Gastroesophageal sphincter (tissue), 3 donors: ENCODE measurements around the gene CLDN14.

ENCODE experiments used
- EP300 ChIP-seq: sonication (generic); formaldehyde crosslinking; IDR thresholded peaks from one replicate; pipeline ENCODE4 v1.6.1; 2017; ENCODE audit warnings: antibody characterized with exemption, mild to moderate bottlenecking
- POLR2A ChIP-seq, 2 donors: fragments of 450-650 bp; IDR thresholded peaks; one replicate each; pipeline ENCODE4 v1.6.1; 2017; ENCODE audit warnings: antibody characterized with exemption in 2 of 2, mild to moderate bottlenecking in 2 of 2, moderate library complexity in 1 of 2
- POLR2AphosphoS5 ChIP-seq: sonication (generic); formaldehyde crosslinking; IDR thresholded peaks from one replicate; pipeline ENCODE4 v1.6.1; 2017; ENCODE audit warnings: antibody characterized with exemption
- TF ChIP-seq, protein P1 (sequence below), 4 experiments: fragments of 200-600 bp in 2 of 4; fragments of 450-650 bp in 2 of 4; sonication (generic) in 1 of 4; IDR thresholded peaks; one replicate each; pipeline ENCODE4 v1.5.1; 2017 to 2019; ENCODE audit warnings: antibody characterized with exemption in 4 of 4, mild to moderate bottlenecking in 2 of 4, moderate library complexity in 2 of 4

DNA sequence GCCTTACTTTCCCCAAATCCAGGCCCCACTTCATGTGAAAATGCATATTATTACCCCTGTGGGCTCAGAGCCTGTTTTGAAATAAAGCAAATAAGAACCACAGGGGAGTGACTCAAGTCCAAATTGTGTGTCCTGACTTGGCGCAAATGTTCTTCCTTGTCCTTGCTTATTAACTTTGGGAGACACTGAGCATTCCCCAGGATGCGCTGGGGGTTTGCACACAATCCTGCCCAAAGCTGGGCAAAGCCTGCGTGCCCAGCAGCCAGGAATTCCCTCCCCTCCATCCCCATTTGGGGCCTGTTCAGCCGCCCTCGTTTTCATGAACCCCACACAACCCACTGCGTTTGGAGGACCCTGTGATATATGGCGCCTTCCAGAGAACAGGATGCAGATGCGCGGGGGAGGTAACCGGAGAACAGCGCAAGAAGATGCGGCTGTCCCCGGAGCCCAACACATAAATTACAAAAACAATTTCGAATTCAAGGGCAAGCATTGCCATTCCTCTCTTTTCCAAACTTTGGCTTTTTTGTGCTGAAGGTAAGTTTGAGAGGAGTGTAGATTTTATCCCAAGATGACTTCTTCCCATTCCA lies 42.4 kb upstream of the CLDN14 start:
- TF ChIP-seq, protein P1, sequence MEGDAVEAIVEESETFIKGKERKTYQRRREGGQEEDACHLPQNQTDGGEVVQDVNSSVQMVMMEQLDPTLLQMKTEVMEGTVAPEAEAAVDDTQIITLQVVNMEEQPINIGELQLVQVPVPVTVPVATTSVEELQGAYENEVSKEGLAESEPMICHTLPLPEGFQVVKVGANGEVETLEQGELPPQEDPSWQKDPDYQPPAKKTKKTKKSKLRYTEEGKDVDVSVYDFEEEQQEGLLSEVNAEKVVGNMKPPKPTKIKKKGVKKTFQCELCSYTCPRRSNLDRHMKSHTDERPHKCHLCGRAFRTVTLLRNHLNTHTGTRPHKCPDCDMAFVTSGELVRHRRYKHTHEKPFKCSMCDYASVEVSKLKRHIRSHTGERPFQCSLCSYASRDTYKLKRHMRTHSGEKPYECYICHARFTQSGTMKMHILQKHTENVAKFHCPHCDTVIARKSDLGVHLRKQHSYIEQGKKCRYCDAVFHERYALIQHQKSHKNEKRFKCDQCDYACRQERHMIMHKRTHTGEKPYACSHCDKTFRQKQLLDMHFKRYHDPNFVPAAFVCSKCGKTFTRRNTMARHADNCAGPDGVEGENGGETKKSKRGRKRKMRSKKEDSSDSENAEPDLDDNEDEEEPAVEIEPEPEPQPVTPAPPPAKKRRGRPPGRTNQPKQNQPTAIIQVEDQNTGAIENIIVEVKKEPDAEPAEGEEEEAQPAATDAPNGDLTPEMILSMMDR (IDR thresholded peaks at IDR 0.05): no peak
- TF ChIP-seq POLR2AphosphoS5: no peak
- no peak for TF ChIP-seq POLR2A (IDR thresholded peaks at IDR 0.05)
- no peak for TF ChIP-seq EP300
